B cell (primary cell): ENCODE measurements around the gene ZFYVE21.

ENCODE experiments used
- EZH2 ChIP-seq: IDR thresholded peaks from 2 replicates; pipeline ENCODE4 v1.6.1; 2012; ENCODE audit warnings: borderline replicate concordance, low read depth, mild to moderate bottlenecking, moderate library complexity, low read length; ENCODE audit not compliant: insufficient read depth, poor library complexity, severe bottlenecking
- TF ChIP-seq, protein P1 (sequence below): fragments of 200-600 bp; IDR thresholded peaks from one replicate; pipeline ENCODE4 v1.8.0; 2022; ENCODE audit warnings: antibody characterized with exemption, mild to moderate bottlenecking

DNA sequence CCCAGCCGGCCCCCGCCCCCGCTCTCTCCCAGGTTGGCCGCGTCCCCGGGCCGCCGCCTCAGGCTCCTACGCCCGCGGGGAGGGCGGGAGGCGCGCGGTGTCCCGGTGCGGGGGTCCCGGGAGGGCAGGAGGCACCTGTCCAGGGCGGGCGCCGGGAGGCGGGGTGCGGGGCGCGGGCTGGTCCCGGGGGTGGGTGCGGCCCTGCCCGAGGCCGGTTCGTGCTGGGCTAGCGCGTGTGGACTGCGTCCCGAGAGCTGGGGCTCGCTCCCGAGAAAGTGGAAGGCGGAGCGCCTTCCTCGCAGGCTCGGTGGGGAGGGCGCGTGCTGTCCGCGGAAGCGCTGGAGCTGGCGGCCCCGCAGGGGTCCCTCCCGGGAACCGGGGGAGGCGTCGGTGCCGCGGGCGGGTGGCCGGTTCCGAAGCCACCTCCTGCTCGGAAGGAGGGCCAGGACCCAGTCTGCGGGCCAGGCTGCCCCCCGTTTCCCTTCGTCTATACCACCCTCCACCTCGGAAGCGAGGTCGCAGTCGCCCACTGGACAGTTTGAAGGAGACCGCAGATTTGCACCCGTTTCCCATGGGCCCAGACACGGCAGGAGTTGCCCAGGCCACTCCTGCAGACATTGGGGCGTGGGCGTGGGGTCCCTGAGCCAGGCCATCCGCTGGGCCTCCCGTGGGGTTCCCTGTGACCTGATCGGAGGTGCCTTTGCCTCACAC, 636 bp downstream of the ZFYVE21 start:
- TF ChIP-seq, protein P1, sequence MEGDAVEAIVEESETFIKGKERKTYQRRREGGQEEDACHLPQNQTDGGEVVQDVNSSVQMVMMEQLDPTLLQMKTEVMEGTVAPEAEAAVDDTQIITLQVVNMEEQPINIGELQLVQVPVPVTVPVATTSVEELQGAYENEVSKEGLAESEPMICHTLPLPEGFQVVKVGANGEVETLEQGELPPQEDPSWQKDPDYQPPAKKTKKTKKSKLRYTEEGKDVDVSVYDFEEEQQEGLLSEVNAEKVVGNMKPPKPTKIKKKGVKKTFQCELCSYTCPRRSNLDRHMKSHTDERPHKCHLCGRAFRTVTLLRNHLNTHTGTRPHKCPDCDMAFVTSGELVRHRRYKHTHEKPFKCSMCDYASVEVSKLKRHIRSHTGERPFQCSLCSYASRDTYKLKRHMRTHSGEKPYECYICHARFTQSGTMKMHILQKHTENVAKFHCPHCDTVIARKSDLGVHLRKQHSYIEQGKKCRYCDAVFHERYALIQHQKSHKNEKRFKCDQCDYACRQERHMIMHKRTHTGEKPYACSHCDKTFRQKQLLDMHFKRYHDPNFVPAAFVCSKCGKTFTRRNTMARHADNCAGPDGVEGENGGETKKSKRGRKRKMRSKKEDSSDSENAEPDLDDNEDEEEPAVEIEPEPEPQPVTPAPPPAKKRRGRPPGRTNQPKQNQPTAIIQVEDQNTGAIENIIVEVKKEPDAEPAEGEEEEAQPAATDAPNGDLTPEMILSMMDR, result no peak
- no peak for TF ChIP-seq EZH2
